GM12874 (cell line): ENCODE results near the gene R3HDM2.

Experiments used
- CTCF ChIP-seq: IDR thresholded peaks from 2 replicates; pipeline ENCODE4 v1.5.1; 2011; ENCODE audit warnings: low read depth, mild to moderate bottlenecking, control low read depth, low read length, moderate library complexity; ENCODE audit not compliant: insufficient read depth

The R3HDM2 gene

GRCh38 chr12:57238854-57239554 is 191.8 kb downstream of the R3HDM2 start:
- TF ChIP-seq CTCF = peak; percentile 100

- no peak for TF ChIP-seq CTCF
Measured at GRCh38 chr12:57237932-57238853, 192.7 kb downstream of the R3HDM2 start.

- no peak for TF ChIP-seq CTCF
Measured at GRCh38 chr12:57237596-57237931, 193.3 kb downstream of the R3HDM2 start.

- TF ChIP-seq CTCF = no peak
Measured at GRCh38 chr12:57236925-57237595, 193.8 kb downstream of the R3HDM2 start.

GRCh38 chr12:57236201-57236924 is 194.5 kb downstream of the R3HDM2 start:
- no peak for TF ChIP-seq CTCF

GRCh38 chr12:57235728-57236131 is 195.1 kb downstream of the R3HDM2 start:
- TF ChIP-seq CTCF = no peak
